GM19328 (cell line): ENCODE measurements around the gene ITGBL1.

ENCODE experiments used
- ATAC-seq: cut with Tn5 transposase; IDR thresholded peaks from one replicate; pipeline ENCODE4 v1.9.1; 2021; ENCODE audit warnings: mild to moderate bottlenecking, moderate library complexity; ENCODE audit not compliant: unreplicated experiment

ITGBL1 gene

DNA sequence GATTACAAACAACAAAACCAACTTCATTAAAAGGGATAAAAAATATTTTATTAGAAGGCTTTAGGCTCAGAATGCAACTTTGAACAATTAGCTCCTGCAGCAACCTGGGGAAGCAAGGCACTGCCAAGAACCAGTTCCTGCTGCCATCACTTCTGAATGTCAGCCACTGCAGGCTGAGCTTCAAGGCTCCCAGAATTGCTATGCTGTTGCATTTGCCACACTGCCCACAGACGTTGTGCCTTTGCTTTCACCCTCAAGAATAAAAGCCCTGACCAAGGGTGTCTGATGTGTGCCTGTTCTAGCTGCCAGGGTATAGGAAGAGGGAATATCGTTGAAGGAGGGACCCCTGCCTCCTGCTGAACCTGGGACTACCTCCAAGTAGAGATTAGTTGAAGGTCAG is 238.4 kb downstream of the ITGBL1 start:
- no peak for ATAC-seq

DNA sequence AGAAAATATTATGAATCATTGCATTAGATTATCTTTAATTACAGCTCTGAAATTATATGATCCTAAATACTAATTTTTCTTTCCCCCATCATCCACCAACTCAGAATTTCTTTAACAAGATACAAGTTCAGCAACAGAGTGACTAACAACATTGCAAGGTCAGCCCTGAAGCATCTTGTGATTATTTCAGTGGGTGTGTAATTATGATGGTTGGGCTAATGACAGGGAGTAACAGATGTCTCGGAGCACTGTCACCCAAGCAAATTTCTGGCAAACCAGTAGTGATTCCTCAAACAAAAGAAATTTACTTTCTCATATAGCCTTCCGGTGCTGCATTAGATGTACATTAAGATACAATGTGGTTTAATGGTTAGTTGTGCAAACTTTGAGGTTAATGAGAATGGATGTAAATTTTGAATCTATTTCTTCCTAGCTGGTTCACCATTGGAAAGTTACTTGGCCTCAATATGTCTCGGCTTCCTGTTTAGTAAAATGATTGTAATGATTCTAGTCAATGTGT is 238.9 kb downstream of the ITGBL1 start:
- ATAC-seq: no peak

DNA sequence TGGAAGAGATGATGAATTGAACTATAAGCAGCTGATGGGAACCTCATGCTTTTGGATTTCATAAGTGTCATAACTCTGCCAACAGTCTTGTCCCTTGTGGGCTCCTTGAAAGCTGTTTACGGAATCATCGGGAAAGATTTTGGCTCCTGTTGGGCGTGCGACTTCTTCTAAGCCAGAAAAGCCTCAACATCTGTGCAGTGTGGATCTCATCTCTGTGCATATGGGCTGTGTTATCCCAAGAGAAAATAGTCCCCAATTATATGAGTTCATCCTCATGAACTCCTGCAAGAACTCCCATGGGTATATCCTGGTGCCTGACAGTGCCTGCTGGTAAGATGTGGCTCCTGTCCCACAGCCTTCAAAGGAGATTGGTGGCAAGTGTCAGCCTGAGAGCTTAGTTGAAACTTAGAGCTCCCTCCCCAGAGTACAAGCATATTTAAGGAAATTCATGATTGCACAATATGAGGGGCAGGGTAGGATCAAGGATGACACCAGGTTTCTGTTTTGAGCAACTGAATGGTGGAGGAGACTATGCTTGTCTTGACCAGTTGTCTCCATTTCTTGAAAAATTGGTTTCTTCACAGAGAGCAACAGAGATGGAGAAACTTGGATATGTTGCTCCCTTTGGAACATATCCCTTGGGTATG is 243.5 kb downstream of the ITGBL1 start:
- no peak for ATAC-seq

DNA sequence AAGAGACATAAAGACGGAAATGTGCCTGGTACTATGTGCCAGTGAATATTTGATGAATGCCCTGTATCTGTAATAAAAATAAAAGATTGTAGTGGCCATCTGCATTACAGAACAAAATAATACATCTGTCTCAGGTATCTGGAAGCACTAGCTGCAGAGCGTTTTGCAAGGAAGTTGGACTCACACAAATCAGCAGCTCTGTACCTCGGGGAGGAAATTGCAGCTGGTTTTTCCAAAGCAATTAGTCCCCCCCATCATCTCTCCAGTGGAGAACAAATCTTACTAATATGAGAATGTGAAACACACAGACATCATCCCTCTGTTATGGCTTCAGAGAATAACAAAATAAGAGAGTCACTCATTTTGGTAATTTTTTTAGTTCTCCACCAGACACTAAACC is 245.3 kb downstream of the ITGBL1 start:
- ATAC-seq: no peak

DNA sequence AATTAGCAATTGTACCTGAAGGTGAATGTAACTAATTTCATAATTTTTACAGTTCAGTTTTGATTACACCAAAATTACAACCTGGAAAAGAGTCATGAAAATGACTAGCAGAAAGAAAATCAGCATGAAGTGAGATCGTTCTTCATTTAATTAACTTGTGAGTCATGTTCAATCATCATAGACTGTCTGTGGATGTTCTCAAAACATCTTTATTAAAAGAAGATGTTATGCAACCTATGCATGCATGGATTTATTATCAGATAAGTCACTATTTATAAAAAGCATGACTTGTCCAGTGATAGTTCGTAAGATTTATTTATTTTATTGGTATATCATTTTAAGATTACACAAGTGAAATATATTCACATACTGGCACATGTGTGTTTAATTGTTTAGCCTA is 245.9 kb downstream of the ITGBL1 start:
- no peak for ATAC-seq

DNA sequence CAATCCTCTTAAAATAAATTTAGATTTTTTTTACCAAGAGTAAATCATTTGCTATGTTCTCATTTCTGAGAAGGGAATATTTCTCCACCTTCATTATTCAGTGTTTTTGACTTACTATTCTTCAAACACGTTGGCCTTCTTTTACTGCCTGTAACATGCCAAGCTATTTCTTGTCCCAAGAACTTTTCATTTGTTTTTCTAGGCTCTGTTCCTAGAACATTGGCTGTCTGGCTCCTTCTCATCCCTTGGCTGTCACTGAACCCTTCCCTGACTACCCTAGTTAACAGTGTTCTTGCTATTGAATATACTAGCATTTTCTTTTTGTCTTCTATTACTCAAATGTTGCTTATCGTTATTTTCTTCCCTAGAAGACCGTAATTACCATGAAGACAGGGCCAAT is 248.1 kb downstream of the ITGBL1 start:
- ATAC-seq: no peak

DNA sequence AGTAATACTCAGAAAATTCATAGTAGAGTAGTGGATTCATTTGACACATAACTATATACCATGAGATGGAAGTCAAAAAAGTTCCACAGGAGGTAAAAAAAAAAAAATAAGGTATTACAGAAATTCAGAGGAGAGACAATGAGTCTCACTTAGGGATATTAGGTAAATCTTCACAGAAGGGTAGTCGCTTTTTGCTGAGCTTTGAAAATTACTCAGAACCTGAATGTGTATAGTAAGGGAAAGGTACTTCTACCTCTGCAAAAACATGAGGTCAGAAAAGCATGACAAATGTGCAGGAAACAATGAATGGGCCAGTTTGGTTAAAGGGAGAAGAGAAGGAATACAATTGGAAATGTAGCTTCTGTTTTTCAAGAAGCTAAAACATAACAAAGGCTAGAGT is 250.6 kb downstream of the ITGBL1 start:
- no peak for ATAC-seq

DNA sequence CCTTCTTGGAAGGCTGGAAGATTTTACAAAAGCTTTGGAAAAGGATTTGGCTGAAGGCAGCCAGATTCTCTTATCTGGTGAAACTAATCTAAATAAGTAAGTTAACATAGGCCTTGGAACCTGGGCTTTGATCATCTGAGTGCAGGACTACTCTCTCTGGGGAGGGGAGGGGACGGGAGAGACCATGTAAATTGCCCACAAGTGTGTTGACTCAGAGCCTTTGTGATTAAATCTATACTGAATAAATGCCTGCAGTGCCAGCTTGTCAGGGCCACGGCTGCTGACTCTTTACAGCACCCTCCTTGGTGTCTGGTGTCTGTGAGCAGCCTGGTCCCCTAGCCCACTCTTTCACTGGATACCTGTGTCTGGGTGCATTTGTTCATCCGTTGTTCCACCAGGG is 251.4 kb downstream of the ITGBL1 start:
- no peak for ATAC-seq

DNA sequence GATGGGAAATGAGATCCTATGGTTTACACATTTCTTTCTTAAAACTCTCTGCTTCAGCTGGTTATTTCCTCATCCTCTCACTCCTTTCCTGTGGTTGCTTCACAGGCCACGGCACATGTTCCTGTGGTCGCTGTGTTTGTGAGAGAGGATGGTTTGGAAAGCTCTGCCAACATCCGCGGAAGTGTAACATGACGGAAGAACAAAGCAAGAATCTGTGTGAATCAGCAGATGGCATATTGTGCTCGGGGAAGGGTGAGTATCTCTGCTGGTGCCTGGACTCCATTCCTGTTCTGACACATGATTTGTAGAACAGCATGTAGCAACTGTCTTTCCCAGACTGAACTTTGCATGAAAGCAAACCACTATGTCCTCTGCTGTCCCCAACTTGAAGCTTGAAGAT is 254.2 kb downstream of the ITGBL1 start:
- no peak for ATAC-seq

DNA sequence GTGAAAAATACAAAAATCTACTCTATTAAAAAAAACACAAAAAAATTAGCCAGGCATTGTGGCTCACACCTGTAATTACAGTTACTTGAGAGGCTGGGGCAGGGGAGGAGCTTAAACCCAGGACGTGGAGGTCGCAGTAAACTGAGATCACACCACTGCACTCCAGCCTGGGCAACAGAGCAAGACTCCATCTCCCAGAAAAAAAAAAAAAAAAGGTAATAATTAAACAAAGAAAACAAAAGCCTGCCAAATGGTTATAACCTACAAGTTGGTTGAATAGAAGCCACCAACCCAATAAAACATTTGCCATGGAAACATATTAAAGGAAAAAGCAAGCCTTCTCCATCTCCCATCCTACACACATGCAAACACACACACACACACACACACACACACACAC is 255.2 kb downstream of the ITGBL1 start:
- no peak for ATAC-seq

DNA sequence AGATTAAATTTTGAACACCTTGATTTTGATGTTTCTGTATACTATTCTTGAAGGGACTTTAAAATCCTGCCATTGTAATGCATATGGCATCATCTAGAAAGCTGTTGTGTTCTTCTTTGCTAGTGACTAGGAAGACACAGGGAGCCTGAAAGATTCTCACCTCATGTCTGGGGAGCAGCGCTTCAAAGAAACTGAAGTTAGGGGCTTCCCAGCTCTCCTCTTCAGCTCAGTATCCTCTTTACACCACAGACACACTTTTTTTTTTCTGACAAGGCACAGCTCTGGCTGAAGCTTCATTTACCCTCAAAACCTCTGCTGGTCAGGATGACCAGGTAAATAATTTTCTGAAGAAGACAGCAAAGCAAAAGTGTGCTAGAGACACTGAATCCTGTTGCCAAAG is 255.6 kb downstream of the ITGBL1 start:
- ATAC-seq: no peak

DNA sequence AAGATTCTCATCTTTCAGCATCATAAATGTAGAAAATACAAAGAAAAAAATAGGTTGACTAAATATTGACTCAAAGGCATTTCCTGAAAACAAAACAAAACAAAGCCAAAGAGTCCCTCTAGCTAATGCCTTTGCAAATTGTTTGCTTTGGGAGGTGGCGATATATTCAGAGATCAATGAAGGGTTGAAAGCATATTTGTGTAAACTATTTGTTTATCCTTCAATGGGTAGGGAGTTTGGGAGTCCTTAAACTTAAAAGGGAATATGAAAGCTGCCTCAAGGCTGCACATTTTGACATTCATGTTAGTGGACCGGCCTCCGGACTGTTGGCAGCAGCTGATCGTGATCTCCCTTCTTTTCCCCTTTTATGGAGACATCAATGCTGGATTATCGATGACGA is 257.5 kb downstream of the ITGBL1 start:
- no peak for ATAC-seq

DNA sequence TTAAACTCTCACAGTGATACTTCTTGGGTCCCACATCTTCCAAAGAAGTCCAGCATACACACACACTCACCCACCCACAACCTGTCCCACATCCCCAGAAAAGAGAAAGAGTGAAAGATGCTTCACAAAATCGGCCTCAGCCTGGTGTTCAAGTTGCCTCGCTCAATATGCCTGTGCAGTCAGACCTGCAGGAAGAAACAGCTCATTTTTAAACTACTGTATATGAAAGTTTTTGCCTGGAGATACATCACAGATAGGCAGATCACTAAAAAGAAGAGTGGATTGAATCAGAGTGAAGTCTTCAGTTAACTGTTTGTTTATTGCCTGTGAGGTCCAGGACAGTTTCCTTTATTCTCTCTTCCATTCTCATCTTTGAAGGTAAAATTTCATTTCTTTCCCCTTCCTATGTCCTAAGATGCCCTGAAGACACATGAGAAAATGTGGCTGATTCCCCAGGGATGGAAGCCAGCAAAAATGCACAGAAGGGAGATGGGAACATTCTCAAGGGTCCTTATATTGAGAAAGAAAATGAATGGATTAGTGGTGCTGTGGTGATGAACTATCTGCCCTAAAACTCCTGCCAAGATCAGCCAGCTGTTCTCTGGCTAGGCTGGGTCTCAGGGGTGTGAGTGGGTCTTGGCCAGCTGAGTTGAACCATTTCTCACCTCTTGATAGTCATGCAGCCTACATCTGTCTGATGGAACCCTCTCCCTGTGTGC is 259.0 kb downstream of the ITGBL1 start:
- no peak for ATAC-seq

DNA sequence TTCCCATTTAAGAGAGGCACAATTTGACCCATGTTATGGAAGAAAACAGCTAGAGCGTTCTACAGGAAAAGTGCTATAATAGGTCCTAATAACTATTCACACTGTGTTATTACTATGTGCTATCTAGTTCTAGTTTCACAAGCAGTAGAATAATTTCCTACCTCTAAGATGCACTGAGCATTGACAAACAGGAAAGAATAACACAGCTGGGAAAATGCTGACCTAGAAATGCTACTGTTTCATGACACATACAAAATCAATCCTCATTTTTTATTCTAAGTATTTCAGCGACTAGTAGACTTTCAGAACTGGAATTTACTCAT is 259.5 kb downstream of the ITGBL1 start:
- ATAC-seq: no peak

DNA sequence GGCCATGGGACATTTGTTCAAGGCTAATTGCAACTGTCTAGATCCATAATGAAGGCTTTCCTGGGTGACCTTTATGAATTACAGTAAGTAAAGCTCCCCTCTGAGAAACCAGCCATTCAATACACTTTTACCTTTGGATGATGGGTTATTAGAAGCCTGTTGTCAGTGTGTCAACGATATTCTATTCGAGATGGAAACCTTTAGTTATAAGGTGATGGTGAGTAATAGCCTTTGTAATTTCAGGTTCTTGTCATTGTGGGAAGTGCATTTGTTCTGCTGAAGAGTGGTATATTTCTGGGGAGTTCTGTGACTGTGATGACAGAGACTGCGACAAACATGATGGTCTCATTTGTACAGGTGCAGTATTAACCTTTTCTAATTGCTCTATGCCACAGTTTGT is 261.7 kb downstream of the ITGBL1 start:
- no peak for ATAC-seq

DNA sequence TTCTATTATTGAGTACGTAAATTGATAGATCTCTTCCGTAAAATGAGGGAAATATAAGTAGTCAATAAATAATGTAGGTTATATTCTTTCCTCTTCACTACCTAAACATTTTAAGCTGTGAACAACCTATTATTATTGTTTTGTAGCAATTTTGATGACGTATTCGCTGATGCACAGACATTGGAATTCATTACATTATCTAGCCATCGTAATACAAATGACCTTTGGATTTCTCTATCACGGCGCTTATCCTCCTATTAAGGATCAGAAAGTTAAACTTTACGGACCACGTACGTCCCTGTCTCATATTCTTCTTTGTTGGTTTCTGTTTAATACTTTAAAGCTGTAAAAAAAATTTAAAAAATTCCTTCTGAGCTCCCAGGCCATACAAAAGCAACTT is 264.9 kb downstream of the ITGBL1 start:
- no peak for ATAC-seq

DNA sequence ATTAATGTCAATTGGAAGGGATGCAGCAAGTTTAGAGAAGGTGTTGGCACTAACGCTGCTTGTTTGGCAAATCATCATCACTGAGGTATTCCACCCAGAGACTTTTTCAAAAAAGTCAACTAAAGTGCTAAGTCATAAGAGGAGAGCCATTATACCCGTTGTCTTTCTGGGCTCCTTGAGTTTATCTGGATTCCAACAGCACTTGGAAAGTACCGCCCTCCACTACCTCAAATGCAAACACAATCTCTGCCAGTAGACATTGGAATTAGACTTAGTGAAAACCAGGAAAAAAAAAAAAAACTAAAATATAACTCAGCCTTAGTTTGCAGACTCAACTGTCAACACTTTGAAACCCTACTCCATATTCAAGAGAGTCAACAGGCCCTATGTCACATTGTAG is 266.0 kb downstream of the ITGBL1 start:
- no peak for ATAC-seq

DNA sequence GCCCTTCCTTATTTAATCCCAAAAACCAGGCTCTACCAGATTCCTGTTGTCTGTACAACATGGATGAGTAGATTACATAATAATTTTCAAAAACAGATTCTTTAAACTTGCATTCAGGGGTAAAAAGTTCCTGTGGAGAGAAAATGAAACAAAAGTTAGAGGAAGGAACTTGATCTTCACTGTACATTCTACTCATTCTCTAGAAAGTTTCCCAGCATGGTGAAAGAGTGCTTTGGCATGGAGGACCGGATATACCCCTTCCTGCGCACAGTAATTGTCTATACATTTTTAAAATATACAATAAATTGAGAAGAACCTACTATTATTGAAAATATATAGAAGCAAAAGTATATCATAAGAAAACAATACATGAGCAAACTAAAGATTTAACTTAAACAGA is 274.2 kb downstream of the ITGBL1 start:
- no peak for ATAC-seq

DNA sequence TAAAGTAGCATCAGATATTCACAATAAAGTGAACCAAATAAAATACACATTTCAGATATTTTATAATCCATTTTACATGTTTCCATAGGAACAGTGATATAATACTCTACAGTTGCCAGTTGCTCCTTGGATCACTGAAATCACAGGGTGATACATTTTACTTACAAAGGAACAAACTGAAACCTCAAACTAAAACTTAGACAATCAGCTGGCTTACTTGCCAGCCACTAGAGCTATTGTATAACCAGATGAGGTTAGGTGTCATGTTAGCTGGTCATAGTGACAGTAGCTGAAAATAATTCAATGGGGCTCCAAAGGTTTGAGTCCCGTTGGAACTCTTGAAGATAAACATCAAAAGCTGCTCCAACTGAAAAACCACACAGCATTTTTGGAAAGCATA is 274.6 kb downstream of the ITGBL1 start:
- ATAC-seq: no peak

DNA sequence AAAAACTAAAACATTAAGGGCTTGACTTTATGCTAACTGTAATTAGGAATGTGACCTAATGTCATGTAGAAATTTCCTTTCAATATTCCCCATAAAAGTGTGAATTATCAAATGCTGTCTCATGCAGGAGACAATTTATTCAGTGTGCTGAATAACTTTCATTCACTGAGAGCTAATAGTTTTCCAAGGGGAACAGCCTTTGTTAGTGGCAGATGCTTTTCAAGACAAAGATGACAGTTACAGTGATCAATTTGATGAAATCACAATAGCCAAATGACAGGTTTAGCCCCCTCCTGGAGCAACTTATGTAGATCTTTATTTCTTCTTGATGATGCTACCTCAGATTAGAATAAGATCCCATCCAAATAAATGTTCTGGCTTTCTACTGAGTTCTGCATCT is 275.5 kb downstream of the ITGBL1 start:
- no peak for ATAC-seq

DNA sequence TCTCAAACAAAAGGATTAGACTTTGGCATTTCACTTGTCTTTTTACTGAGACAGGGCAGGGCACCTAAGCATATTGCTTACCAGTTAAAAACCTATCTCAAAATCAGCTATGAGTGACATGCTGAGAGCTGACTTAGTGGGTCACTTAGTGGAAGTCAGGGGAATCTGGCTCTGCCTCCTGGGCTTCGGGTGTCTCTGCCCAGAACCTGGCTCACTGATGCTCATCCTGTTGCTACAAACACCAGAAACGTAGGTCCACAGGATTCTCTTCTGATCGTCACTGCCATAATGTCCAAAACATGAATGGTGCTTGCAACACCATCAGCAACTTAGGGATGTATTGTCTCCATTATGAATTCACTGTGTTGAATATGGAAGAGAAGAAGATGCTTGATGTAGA is 276.1 kb downstream of the ITGBL1 start:
- no peak for ATAC-seq

DNA sequence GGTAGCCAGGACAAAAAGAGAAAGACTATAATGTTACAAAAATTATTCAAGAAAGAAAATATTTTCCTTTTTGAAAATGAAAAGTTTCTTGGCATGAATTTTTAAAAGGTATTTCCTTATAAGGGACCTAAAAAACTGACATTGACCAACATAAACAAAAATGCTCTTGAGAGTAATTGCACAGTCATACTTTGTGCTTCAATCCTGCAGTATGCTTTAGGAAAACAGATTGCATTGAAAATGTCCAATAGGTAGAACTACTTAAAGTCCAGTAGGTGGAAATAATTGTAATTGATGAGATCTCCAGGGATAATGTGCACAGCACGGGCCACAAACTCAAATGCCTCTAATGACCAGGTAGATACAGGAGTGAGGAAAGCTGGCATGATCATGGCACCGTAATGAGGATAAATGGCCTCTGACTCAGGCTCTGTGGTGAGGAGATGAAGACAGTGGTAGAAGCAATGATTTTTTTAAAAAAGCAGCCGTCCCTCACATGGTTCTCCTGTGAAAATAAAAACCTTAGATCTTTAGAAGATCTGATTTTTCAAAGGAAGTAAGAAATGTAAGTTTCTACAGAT is 278.0 kb downstream of the ITGBL1 start:
- ATAC-seq: no peak

DNA sequence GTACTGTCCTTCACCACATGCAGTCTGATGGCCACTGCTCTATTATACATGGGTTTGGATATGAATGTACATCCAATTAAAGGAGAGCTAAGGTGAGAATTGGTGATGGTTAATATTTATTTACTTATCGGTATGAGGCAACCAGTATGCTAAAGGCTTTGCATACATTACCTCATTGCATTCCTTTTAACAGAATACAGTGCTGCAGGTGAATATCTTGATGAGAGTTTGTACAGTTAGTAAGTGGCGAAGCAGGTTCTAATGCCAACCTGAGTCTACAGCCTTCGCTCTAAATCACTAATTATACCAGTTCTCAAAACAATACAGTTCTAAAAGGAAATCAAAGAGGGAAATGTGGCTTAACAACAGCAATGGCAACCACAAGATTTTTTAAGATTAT is 284.1 kb downstream of the ITGBL1 start:
- no peak for ATAC-seq
